Measurements from ENCODE around the gene CROCC2.

Gene CROCC2

DNA sequence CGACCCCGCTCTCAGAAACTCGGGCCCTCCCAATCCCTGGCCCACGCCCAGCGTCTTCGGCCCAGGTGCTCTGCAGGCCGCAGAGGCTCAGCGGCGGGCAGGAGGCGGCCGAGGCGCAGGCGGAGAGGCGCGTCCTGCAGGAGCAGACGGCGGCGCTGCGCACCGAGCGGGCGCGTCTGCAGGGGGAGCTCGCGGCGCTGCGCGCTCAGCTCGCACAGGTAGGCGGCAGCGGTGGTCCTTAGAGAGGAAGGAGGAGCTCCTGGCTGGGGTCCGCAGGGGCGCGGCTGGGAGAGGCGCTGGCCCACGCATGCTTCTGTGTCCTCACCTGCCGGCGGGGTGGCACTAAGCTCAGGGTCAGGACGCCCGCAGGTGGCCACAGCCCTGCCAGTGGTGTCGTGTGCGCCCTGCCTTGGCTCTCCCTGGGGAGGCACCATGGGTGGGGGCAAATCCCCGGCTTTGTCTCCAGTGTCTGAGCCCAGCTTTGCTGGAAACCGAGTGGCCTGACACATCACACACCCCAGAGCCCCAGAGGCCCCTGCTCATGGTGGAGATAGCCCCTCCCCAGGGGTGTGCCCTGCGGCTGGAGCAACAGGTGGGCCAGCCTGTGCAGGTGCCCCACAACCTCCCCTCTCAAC lies 77.3 kb downstream of the CROCC2 start:
- no peak for DNase-seq (ENCODE audit: low read depth in 2 of 2, low spot score in 1 of 2)

DNA sequence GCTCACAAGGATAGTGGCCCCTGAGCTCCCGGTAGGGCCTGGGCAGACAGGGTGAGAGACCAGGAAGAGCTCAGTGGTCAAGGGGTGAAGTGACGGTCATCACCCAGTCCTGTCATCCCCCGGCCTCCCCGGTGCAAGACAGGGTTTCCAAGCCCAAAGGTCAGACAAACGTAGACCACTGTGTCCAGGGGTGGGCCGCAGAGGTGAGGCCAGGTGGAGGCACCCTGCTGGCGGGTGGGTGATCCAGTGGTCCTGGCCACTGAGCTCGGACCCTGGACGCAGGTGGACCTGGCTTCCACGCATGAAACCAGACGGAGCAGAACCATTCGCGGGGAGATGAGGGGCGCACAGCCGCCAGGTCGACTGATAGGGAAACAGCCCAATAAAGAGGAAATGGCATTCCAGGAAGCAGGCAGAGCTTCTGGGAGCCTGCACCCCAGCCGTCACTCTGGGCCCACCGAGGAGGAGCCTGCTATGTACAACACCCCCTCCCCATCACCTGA lies 77.9 kb downstream of the CROCC2 start:
- DNase-seq (ENCODE audit: low read depth in 2 of 2, low spot score in 1 of 2) = no peak

DNA sequence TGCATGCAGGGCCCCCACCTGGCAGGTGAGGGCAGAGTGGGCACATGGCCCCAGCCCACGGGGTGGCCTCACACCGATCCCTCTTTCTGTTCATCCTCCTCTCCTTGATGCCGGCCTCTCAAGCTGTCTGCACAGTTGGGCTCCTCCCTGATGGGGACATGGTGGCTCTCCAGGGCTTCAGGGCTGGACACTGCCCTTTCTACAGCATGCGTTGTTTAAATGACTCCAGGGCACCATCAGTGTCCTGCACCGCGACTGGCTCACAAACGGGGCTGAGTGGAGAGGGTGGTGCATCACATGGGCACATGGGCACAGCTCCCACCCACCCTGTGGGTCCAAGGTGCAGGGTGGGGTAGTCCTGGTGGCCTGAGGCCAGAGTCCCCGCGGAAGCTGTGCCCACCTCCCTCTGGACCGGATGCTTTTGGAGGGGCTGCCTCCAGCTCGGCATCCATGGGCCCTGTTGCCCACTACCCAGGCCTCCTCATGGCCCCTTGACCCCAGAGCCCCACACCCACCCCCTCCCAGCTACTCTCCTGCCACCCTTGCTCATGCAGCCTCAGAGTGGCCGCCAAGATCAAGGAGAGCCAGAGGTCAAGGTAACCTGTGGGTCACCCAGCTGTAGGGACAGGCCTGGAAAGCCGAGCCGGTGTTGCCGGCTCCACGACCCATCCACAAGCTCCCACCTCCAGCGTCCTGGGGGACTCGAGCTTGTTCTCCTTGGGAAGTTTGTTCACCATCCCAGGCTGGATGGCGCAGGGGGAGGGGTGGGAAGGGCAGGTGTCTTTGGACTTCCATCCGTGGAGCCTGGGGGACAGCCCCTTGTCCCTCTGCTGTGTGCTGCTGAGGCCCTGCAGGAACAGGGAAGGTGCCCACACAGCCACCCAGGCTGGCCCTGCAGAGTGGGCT lies 80.0 kb downstream of the CROCC2 start:
- DNase-seq (ENCODE audit: low read depth in 2 of 2, low spot score in 1 of 2) = no peak

DNA sequence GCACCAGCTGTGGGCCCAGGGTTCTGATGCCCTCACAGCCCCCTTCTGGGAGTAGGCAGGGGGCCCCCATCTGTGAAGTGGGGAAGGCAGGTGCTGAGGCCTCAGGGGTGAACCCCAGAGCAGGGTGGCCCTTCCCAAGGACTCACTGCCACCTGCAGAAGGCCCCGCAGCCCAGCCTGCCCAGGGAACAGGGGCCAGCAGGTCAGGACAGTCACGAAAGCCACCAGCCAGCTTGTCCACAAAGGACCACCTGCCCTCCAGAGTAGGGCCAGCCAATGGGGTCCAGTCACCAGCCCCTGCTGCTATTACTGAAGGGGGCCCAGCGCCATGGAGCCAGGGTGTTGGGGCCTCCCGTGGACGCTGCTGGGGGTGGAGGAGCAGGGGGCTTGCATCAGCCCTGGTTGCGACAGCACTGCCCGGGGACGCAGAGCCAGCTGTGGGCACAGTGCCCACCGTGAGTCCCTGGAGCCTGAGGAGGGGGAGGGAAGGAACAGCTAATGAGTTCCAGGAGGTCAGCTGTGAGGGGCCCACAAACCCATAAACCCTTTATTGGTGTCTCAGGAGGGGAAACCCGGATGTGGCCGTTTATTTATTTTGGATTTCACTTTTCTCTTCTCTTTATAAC lies 80.8 kb downstream of the CROCC2 start:
- no peak for DNase-seq (ENCODE audit: low read depth in 2 of 2, low spot score in 1 of 2)

DNA sequence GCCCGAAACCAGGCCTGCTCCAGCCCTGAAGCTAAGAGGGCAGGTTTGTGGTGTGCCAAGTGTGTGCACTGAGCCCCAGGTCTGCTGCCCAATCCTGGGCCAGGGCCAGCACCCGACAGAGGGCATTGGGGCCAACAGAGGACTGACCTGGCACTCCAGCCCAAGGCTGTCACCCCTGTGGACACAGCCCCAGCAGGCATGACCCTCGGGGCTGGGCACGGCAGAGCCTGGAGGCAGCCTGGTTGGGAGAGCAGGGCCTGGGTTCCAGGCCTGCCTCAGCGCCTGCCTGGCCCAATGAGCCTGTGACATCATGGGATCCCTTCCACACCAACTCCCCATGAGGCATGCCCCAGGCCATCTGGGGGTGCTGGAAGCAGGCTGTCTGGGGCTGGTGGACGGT lies 81.5 kb downstream of the CROCC2 start:
- DNase-seq (ENCODE audit: low read depth in 2 of 2, low spot score in 1 of 2) = no peak

DNA sequence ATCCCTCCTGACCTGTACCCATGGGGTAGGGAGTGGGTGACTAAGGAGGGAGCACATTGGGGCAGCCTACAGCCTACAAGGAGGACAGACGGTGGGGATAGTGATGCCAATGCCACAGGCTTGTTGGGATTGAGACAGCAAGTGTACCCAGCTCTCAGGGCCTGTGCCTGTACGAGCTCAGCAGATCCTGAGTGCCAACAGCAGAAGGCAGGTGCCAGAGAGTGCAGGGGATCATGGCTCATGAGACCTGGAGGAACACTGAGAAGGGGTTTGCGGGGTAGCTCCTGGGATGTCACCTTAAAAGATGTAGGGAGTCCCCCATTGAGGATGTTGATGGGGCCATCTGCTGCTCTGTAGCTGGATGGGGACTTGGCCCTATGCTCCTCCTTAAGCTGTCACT lies 82.0 kb downstream of the CROCC2 start:
- DNase-seq (ENCODE audit: low read depth in 2 of 2, low spot score in 1 of 2) = no peak

DNA sequence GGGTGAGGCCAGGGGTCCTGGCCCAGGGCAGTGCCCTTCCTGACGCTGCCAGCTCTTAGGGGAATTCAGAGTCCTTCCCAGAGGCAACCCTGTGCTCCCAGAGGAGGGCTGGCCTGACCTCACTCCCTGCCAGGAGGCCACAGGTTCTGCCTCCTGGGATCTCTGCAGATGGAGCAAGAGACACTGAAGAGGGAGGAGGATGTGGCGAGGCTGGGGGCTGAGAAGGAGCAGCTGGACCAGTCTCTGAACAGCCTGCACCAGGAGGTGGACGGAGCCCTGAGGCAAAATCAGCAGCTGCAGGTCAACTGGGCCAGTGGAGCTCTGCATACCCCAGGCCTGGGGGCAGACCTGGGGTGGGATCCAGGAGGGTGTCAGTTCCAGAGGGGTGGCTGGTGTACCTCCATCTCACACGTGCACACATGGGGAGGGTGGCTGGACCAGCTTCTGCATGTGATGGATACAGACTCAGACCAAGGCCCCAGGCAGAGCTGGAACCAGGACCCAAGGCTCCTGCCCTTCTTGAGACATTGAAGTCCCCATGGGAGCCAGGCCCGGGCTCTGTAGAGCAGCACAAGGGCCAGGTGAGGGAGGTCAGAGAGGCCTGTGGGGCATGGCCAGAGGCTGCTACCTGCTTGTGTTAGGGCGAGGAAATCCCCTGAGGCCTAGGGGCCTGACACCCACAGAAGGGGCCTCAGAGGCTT lies 82.6 kb downstream of the CROCC2 start:
- no peak for DNase-seq (ENCODE audit: low read depth in 2 of 2, low spot score in 1 of 2)

DNA sequence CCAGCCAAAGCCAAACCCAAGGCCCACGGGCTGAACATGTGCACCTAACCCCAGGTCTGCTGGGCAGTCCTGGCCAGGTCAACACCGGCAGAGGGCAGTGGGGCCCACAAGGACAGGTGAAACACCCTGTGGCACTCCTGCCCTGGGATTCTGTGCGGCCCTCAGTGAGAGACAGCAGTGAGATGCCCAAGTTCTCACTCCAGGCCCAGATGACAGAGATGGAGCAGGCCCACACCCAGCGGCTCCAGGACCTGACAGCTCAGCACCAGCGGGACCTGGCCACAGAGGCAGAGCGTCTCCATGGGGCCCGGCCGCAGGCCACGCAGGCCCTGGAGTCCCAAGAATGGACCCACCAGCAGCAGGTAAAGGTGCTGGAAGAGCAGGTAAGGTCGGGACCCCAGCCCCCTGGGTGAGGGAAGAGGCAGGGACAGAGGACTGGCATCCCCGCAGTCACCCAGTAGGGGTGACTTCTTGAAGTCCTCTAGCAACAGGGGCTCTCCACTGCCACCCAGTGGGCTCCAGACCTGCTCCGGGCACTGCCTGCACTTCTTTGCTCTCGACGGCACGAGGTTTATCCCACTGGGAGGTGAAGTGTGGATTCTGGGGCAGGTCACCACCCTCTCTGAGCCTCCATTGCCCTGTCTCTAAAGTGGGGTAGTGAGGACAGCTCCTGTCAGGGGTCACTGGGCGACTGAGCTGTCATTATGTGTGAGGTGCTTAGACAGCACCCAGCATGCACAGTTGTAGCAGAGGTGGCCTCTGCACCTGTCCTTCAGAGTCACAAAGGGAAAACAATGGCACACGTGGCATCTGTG lies 83.5 kb downstream of the CROCC2 start:
- DNase-seq (ENCODE audit: low read depth in 2 of 2, low spot score in 1 of 2) = no peak

DNA sequence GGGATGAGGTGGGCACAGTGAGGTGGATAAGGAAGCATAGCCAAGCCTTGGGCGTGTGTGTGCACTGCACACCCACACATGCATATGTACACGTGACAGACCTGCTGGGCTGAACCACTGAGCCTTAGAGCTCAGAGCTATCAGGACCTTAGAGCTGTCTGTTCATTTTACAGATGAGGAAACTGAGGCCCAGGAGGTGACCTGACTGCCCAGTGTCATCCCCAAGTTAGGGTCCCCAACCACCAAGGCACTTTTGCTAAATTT lies 84.1 kb downstream of the CROCC2 start:
- no peak for DNase-seq (ENCODE audit: low read depth in 2 of 2, low spot score in 1 of 2)

DNA sequence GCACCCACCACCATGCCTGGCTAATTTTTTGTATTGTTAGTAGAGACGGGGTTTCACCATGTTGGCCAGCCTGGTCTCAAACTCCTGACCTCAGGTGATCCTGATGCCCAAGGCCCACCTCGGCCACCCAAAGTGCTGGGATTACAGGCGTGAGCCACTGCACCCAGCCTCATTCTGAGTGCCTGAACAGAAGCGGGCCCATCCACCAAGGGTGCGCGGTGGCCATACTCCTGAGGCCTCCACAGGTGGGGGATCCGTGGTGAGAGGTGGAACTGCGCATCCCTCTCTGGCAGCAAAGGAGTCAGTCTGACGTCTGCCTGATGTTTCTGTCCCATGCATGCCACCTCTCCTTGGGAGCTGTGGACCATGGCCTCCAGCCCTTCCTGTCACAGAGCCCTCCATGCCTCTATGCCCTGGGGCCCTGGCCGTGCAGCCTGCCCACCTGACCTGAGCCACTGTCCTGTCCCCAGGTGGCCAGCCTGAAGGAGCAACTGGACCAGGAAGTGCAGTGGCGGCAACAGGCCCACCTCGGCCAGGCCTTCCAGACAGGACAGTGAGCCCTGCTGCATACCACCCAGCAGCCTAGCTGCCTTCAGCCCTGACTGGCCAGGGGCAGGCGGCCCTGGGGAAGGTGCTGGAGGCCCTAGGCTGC lies 84.7 kb downstream of the CROCC2 start:
- no peak for DNase-seq (ENCODE audit: low read depth in 2 of 2, low spot score in 1 of 2)

DNA sequence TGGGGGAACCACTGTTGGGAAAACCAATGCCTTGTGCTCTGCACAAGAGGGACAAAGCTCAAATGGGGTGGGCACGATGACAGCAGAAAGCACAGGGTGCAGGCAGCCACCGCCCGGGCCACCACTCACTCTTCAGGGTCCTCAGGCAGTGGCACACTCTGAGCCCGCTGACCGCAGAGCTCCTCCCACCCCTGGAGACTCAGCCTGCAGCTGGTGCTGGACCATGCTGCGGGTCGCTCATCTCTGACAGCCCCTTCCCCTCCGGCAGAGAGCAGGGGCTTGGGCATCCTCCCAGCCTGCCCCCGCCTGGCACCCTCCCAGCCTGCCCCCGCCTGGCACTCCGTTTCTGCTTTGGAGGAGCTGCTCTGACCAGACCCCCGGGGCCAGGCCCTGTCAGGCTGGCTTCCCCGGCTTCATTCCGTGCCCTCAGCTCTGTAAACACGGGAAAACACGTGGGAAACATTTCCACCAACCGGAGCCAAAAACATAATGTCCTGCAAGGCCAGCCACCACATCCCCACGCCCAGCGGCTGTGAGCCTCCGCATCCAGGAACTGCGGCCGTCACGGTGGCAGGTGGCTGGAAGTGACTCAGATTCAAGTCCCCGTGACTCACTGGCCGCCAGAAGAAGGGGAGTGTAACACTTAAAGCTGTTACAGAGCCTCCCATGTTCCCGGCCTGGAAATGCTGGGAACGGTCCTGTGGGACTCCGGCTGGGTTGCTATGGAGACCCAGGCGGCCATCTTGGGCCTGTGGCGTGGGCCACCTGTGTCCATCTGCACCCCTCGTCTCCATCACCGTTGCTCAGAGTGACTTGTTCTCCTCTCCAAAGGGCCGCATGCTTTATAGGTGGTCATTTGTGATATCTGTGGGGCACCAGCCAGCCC lies 85.5 kb downstream of the CROCC2 start:
- no peak for DNase-seq (ENCODE audit: low read depth in 2 of 2, low spot score in 1 of 2)

DNA sequence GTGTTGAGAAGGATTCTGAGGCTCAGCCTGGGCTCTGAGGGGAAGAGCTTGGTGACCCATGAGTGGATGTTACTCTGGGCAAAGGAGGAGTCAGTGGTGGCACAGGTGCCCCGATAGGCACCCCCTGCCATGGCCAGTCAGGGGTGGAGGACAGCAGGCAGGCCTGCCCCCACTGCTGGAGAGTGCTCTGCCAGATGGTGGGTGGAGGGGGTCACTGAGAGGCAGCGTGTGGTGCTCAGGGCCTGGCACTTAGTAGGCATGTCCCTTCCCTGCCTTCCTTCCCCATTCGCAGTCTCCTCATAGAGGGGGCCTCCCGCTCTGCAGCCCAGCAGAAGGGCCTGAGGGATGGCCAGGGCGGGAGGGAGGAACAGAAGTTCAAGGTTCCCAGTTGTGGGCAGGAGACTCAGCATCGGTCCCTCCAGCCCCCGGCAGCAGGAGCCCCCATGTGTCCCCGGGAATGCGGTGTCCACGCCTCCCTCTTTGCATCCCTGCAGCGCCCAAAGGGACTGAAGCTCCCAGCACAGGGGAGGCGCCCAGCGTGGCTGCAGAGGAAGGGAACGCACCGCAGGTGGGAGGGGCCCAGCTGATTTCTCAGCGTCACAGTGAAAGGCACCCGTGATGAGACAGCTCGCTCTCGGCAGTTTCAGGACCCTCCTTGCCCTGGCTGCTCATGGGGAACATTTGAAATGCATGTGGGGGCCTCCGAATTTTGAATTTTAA lies 86.6 kb downstream of the CROCC2 start:
- DNase-seq (ENCODE audit: low read depth in 2 of 2, low spot score in 1 of 2) = no peak

DNA sequence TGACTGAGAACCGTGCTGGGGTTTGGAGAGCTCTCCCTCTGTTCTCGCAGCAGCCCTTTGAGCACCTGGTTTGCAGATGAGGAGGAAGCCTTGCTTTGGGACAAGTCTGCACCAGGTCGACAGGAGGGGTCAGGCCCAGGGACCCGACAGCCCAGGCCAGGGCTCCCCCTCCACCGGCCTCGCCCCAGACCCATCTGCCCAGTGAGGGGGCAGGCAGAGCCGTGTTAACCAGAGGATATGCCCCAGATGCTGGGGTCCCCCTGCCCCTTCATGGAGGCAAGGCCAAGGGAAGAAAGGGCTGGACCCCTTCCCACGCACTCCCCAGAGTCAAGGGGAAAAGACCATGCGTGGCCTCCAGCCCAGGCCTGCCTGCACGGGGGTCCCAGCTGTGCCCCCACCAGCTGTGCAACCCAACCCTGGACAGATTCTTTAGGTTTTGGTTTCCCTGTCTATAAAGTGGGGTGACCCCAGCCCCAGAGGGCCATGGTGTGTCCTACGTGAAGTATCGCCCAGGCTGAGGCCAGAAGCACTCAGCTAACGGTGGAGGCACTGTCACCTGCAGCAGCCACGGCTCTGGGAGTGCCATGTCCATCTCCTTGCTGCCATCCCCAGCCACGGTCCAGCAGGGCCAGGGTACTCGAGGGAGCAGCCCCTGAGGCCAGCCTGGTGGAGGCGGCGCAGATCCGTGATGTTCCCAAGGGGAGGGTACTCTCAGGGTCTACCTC lies 87.5 kb downstream of the CROCC2 start:
- DNase-seq (ENCODE audit: low read depth in 2 of 2, low spot score in 1 of 2) = no peak

DNA sequence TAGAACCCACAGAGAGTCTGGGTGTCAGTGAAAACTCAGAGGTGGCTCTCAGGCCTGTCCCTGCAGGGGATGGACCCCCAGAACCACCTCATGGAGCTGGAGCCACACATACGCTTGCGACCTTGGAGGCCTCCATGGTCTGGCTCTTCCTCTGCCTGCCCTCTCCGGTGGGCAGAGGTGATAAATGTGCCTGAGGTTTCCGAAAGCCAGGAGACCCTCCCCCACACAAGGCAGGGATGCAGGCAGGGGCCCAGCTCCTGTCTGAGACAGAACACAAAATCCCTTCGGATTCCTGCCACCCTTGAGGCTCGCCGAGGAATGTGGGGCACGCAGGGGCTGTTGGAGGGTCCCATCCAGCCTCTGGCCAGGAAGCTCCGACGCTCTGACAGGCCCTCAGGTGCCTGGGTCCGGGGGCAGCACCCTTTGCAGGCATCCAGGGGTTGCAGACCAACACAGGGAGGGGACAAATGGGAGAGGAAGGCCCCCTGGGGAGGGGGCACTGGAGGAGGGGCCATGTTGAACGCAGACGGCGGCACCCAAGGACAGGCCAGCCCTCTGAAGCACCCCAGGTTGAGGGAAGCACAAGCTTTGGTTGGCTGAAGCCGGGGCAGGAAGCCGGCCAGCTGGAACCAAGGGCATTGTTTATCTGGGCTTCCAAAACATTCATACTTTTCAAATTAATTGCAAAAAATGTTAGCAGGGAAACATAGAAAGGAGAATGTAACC lies 88.2 kb downstream of the CROCC2 start:
- DNase-seq (ENCODE audit: low read depth in 2 of 2, low spot score in 1 of 2) = no peak

DNA sequence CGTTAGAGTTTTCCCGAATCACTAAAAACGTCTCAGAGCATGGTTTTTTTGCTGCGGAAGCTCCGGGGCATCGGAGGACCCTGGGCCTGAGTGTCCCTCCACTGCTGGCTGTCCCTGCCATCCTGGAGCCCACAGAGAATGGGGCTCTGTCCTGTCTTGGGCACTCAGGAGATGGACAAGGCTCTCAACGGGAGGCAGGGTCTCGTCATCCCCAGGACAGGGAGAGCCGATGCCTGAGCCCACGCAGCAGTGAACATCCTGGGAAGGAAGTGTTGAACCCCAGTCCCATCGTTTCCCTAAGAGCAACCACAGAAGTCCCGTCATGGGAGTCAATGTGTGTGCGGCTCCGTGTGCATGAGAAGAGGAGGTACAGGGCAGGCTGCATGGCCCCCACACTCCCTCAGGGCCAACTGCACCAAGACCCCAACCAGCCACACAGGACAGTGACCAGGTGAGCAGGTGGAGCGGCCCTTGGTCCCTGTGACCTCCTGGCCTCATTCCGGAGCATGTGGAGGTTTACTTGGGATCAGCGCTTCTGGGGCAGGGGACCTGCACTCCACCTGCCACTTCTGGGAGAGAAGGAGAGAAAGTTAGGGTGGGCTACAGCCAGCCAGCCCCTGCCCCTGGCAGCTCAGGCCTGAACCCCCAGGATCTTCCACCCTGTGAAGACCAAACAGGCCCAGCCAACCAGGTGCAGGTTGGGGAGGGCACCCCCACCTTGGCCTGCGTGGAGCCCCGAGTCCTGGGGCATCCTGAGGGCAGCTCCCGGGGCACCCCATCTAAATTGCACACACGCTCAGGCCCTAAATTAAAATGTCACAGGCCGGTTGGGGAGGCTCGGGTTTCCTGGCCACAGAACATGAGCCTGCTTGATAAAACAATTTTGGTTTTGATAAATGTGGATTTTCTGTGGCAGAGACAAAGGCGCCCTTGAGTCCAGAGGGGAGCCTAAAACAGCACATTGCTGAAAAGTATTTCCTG lies 89.2 kb downstream of the CROCC2 start:
- DNase-seq (ENCODE audit: low read depth in 2 of 2, low spot score in 1 of 2) = no peak

DNA sequence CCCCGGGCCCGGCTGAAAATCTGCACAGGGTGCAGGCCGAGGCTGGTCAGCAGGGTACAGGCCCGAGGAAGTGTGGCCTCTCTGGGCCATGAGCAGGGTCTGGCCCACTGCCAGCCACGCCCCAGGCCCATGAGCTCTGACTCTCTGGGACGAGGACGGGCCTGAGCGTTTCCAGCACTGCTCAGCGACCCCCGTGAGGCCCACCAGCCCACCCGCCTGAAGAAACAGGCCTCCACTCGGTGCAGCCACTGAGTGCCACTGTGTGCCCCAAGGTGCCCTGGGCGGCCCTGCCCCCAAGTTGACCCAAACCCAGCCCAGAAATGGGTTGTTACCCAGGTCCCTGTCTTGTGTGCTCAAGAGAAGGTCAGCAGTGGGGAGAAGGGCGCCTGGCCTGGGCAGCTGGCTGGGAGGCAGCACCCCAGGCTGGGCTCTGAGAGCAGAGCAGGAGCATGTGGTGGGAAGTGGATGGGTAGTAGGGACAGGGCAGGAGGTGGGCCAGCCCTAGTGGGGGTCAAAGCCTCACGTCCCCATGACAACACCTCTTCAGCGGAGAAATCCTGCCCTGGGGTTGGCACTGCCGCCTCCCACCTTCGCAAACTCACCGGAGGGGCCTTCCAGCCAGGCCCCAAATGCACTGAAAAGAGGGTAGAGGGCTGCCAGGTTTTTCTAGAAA lies 90.2 kb downstream of the CROCC2 start:
- DNase-seq (ENCODE audit: low read depth in 2 of 2, low spot score in 1 of 2) = no peak

Measured in stimulated activated CD8-positive, alpha-beta memory T cell treated with anti-CD3 and anti-CD28 coated beads, Interleukin-4, amount 100 ng/mL, for 1 hour (primary cell).